Uterus (tissue), 2 donors: Measurements from ENCODE around the gene LAMTOR1.

Experiments
- CTCF ChIP-seq, 4 experiments: fragments of 200-600 bp in 2 of 4; fragments of 450-650 bp in 2 of 4; sonication (generic) in 2 of 4; IDR thresholded peaks; one replicate each; pipeline ENCODE4 v1.5.1; 2016 to 2019; ENCODE audit warnings: antibody characterized with exemption in 4 of 4, mild to moderate bottlenecking in 2 of 4, moderate library complexity in 1 of 4
- POLR2A ChIP-seq, 2 donors: fragments of 450-650 bp; IDR thresholded peaks; one replicate each; pipeline ENCODE4 v1.6.1; 2016; ENCODE audit warnings: antibody characterized with exemption in 2 of 2, mild to moderate bottlenecking in 1 of 2, moderate library complexity in 1 of 2

DNA sequence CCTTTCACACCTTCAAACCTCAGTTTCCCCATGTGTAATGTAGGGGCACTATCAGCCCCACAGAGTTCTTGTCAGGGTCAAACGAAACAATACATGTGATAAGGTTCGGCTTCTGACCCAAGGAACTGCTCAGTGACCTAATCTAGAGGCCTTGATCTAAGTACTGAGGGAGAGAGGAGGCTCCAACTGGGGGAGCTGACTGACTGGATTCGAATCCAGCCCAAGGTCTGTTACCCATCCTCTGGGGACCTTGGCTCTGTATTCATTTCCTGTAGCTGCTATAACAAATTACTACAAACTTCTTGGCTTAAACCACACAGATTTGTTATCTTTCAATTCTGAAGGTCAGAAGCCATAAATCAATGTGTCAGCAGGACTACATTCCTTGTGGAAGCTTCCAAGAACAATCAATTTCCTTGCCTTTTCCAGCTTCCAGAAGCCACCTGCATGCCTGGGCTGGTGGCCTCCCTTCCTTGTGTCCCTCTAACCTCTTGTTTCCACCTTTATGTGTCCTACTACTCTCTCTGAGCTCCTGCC is 20.1 kb upstream of the LAMTOR1 start:
- TF ChIP-seq POLR2A (IDR thresholded peaks at IDR 0.05) (no peak), CTCF (IDR thresholded peaks at IDR 0.05) (no peak)
